Left ventricle myocardium inferior (tissue), 1 donor: ENCODE measurements around the gene UNC80. TPM values are rescaled to one million over a fixed set of nuclear protein-coding genes. Genes with fewer than 3 reads are reported as not detected.

Source experiments
- DNase-seq: peaks from one replicate; pipeline ENCODE4 v3.0.0-alpha.2; 2020
- H3K27ac ChIP-seq: fragments of 200-600 bp; replicated peaks from 2 replicates; pipeline ENCODE4 v1.8.0; 2021
- H3K27me3 ChIP-seq: fragments of 200-600 bp; 2 replicates; pipeline ENCODE4 v1.8.0; 2021; ENCODE audit warnings: low read depth
- H3K36me3 ChIP-seq: fragments of 200-600 bp; 2 replicates; pipeline ENCODE4 v1.8.0; 2021
- H3K4me1 ChIP-seq: fragments of 200-600 bp; 2 replicates; pipeline ENCODE4 v1.8.0; 2021
- H3K4me3 ChIP-seq: fragments of 200-600 bp; 2 replicates; pipeline ENCODE4 v1.8.0; 2021; ENCODE audit warnings: mild to moderate bottlenecking, moderate library complexity
- H3K9me3 ChIP-seq: fragments of 200-600 bp; replicated peaks from 2 replicates; pipeline ENCODE4 v1.8.0; 2021
- intact Hi-C: fragments of 100-400 bp; cut with micrococcal nuclease; formaldehyde crosslinking; loops from one replicate; pipeline ENCODE4 v1.11.0; 2022
- total RNA-seq: library from RNA; stranded (reverse); fragmentation: NEBNext Ultra II Directional; extraction: Animal tissue kit (Norgen Biotek cat#: 25700); gene quantifications from one replicate; pipeline ENCODE4 v1.2.1, GENCODE V29; 2021
- TF ChIP-seq, protein P1 (sequence below): fragments of 200-600 bp; IDR thresholded peaks from 2 replicates; pipeline ENCODE4 v1.8.0; 2021; ENCODE audit warnings: antibody characterized with exemption, mild to moderate bottlenecking, borderline replicate concordance
- donor health status: DM: no; HTN: yes; CAD: no; lungs with severe emphysema.

Gene UNC80
- total RNA-seq, 1 donor from 2014 or later: 0.03 TPM

DNA sequence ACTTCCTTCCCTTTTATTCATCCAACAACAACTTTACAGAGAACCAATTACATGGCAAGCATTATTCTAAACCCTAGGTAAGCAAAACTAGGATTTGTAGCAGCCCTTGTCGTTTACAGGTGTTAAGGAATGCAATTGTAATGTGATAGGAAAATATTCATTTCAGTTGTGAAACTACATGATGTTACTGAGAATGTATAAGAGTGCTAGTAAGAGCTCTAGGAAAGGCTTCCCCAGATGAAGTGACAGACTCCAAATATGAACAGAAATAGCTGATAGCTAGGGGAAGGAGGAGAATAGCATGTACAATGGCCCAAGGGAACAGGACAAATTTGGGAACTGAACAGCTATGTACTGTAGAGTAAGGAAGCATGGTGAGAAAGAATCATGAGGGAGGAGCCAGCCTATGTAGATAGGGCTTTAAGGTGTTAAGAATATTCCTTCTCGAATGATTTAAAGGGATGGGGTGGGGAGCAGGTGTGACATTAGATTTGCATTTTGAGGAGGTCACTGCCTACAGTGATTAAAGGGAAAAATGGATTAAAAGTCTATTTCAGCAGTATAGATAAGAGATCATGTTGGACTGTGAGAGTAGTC is 262.6 kb downstream of the UNC80 start:
- Histone ChIP-seq H3K4me3 (no peak overlapping the region), H3K4me1 (no peaks in the 10 kb centered on the region), H3K9me3 (no peaks in the 10 kb centered on the region), H3K27me3 (no peaks in the 10 kb centered on the region), H3K27ac (no peak overlapping the region), H3K36me3 (peaks cover 9% of the 10 kb centered on the region)
- intact Hi-C loops: no loop called here
- DNase-seq: no peak
- TF ChIP-seq, protein P1, sequence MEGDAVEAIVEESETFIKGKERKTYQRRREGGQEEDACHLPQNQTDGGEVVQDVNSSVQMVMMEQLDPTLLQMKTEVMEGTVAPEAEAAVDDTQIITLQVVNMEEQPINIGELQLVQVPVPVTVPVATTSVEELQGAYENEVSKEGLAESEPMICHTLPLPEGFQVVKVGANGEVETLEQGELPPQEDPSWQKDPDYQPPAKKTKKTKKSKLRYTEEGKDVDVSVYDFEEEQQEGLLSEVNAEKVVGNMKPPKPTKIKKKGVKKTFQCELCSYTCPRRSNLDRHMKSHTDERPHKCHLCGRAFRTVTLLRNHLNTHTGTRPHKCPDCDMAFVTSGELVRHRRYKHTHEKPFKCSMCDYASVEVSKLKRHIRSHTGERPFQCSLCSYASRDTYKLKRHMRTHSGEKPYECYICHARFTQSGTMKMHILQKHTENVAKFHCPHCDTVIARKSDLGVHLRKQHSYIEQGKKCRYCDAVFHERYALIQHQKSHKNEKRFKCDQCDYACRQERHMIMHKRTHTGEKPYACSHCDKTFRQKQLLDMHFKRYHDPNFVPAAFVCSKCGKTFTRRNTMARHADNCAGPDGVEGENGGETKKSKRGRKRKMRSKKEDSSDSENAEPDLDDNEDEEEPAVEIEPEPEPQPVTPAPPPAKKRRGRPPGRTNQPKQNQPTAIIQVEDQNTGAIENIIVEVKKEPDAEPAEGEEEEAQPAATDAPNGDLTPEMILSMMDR: no peak

DNA sequence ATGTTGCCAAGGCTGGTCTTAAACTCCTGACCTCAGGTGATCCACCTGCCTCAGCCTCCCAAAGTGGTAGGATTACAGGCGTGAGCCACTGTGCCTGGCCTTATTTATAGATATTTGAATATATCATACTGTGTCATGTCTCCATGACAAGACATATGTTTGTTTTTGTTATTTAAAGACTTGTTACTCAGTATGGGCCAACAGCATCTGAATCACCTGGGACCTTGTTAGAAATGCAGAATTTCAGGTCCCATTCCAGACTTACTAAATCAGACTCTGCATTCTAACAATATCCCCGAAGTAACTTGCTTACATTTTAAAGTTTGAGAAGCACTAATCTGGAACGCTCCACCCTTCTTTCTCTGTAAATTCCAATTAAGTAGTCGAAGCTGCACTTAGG is 264.0 kb downstream of the UNC80 start:
- intact Hi-C loops: no loop called here

DNA sequence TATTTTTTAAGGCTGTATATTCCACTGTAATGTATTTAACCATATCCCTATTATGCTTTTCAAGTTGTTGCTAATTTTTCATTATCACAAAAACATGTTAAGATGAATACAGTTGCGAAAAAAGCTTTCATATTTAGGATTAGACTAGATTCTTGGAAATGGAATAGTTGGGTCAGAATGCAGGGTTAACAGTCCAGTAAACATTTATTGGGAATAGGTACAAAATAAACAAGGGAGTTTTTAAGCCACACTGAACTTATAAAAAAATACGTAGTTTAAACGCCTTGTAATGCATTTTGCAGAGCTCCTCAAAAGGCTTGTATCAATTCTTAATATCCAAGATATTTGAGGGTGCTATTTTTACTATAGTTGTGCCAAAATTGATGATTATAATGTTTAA is 266.4 kb downstream of the UNC80 start:
- Histone ChIP-seq H3K4me3 (no peak overlapping the region), H3K27ac (no peak overlapping the region), H3K36me3 (peaks cover 27% of the 10 kb centered on the region), H3K9me3 (no peaks in the 10 kb centered on the region), H3K27me3 (no peaks in the 10 kb centered on the region), H3K4me1 (no peaks in the 10 kb centered on the region)
- no peak for DNase-seq
- TF ChIP-seq, protein P1: no peak
- intact Hi-C loops: no loop called here

More for the DNA sequence above, 264.0 kb downstream of the UNC80 start:
- Histone ChIP-seq H3K4me1 (no peaks in the 10 kb centered on the region), H3K27me3 (no peaks in the 10 kb centered on the region), H3K9me3 (no peaks in the 10 kb centered on the region), H3K4me3 (no peak overlapping the region), H3K27ac (no peak overlapping the region), H3K36me3 (peaks cover 9% of the 10 kb centered on the region)
- DNase-seq: no peak
- TF ChIP-seq, protein P1: no peak

DNA sequence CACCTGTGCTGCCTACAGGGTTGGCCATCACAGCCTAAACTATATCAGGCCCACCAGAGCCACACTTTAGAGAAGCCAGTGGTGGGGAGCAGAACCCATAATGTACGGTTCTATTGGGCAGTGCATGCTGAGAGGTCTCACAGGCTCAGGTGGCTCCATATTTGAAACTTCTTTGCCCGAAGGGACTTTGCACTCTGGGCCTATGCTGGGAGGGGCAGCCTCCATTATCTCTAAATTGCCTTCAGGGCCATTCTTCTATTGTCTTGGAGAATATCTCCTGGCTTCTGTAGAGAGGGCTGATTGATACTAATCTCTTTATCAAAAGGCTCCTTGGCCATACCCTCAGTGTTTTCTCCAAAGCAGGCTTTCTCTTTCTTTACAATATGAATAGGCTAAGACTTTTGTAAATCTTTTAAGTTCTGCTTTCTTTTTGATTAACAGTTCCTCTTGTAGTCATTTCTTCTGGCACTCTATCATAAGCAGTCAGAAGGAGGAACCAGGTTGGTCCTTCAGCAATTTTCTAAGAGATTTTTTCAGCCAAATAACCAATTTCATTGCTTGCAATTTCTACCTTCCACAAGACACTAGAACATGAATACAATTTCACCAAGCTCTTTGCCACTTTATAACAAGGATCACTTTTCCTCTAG is 275.3 kb downstream of the UNC80 start:
- no peak for DNase-seq
- intact Hi-C loops: no loop called here
- Histone ChIP-seq H3K4me1 (no peaks in the 10 kb centered on the region), H3K36me3 (peaks cover 54% of the 10 kb centered on the region), H3K27me3 (no peaks in the 10 kb centered on the region), H3K9me3 (peaks cover 12% of the 10 kb centered on the region), H3K4me3 (no peak overlapping the region), H3K27ac (no peak overlapping the region)
- TF ChIP-seq, protein P1: no peak

Other genes with a start within 250 kb of the UNC80 start
- gene RPE, start 230.8 kb downstream of the UNC80 start, total RNA-seq: 16.4 TPM